ENCODE results near the gene POLR3G. TPM values are rescaled to one million over a fixed set of nuclear protein-coding genes. Genes with fewer than 3 reads are reported as not detected.

POLR3G gene
- total RNA-seq, 1 experiment from 2014 or later = 73.6 TPM

- H3K4me1 Mint-ChIP-seq = peaks cover 8 to 9% of the 10 kb centered on the region in 2 experiments
- no CpG with 5 or more reads among the region's 4 CpGs for WGBS (ENCODE audit: extremely low coverage, insufficient read length, low lambda C conversion rate)
- H3K9me3 Mint-ChIP-seq = no peaks in the 10 kb centered on the region; a peak in 1 of 5 replicates
- Histone ChIP-seq H2AFZ (ENCODE audit: low read length) (no peak overlapping the region), H3K27ac (ENCODE audit: insufficient read length, low read depth, low read length) (no peak overlapping the region), H3K14ac (ENCODE audit: insufficient read depth, low read length) (no peak overlapping the region), H3K18ac (ENCODE audit: insufficient read length, low read depth, low read length) (no peak overlapping the region), H3K9ac (ENCODE audit: extremely low read depth, insufficient read length, low read length) (no peak overlapping the region), H3K56ac (ENCODE audit: insufficient read length, low read depth, low read length) (no peak overlapping the region), H2AK5ac (ENCODE audit: insufficient read length, low read length) (no peak overlapping the region), H3K4me2 (ENCODE audit: insufficient read depth, insufficient read length, low read length) (no peak overlapping the region), H2BK15ac (ENCODE audit: low read depth, low read length) (no peak overlapping the region), H4K91ac (ENCODE audit: insufficient read length, low read depth, low read length) (no peak overlapping the region), H2BK5ac (ENCODE audit: insufficient read length, low read length) (no peak overlapping the region), H3K79me1 (ENCODE audit: insufficient read depth, low read depth, low read length, poor library complexity, severe bottlenecking) (no peaks in the 10 kb centered on the region), H2BK120ac (ENCODE audit: low read depth, low read length, poor library complexity, severe bottlenecking) (no peak overlapping the region), H4K20me1 (ENCODE audit: control insufficient read depth, insufficient read depth, insufficient read length) (no peaks in the 10 kb centered on the region), H3K27me3 (ENCODE audit: insufficient read depth, low read length) (no peaks in the 10 kb centered on the region), H2BK20ac (ENCODE audit: low read depth, low read length, poor library complexity, severe bottlenecking) (no peak overlapping the region), H3T11ph (ENCODE audit: low read length) (no peak overlapping the region), H2BK12ac (ENCODE audit: insufficient read length, low read depth, low read length) (no peak overlapping the region), H3K23ac (ENCODE audit: insufficient read length, low read depth, low read length) (no peak overlapping the region), H4K5ac (ENCODE audit: insufficient read length, low read depth, low read length) (no peak overlapping the region), H3K79me2 (ENCODE audit: insufficient read depth, low read length) (no peaks in the 10 kb centered on the region), H3K4me1 (ENCODE audit: insufficient read depth, low read length) (peaks cover 4% of the 10 kb centered on the region; the same call in 1 of the 2 replicates), H4K8ac (replicated peaks; ENCODE audit: insufficient read length, low read depth, low read length) (no peak overlapping the region), H3K9me3 (ENCODE audit: control insufficient read depth, low read depth, low read length) (no peaks in the 10 kb centered on the region), H3K23me2 (ENCODE audit: insufficient read length, low read depth, low read length, poor library complexity, severe bottlenecking) (no peaks in the 10 kb centered on the region), H3K4ac (ENCODE audit: low read depth, low read length) (no peak overlapping the region)
- no peaks in the 10 kb centered on the region; a peak in 1 of 7 replicates for H3K36me3 Mint-ChIP-seq (ENCODE audit: insufficient read depth in 1 of 3, low read depth in 3 of 3)
- H3K27ac Mint-ChIP-seq = no peak overlapping the region
- no peak for DNase-seq
- H3K4me3 Mint-ChIP-seq = no peak overlapping the region
- TF ChIP-seq CTCF (conservative IDR thresholded peaks at IDR 0.05) = no peak
- no peaks in the 10 kb centered on the region for H3K27me3 Mint-ChIP-seq (ENCODE audit: low read depth)
Observed at GRCh38 chr5:90461288-90461687, 13.4 kb upstream of the POLR3G start.
